ENCODE data around the gene IL18BP. TPM values are rescaled to one million over a fixed set of nuclear protein-coding genes. Genes with fewer than 3 reads are reported as not detected.

Gene IL18BP
- total RNA-seq (ENCODE audit: low replicate concordance): 1.1 and 2.2 TPM in 2 replicates

GRCh38 chr11:71998649-71999310, at the start of gene IL18BP:
IL18BP (plus strand) TSS chr11:71998909; CDS start chr11:71999985, 1,076 bp downstream.
- DNase-seq (ENCODE audit: low read depth): no peak
- H3K4me3 ChIP-seq (ENCODE audit: low read depth, low read length): peak within 1 kb of the TSS; percentile 14
- no peak for TF ChIP-seq CTCF (IDR thresholded peaks at IDR 0.05; ENCODE audit: insufficient read depth, low read length)

GRCh38 chr11:71949034-71949433, 49.7 kb upstream of the IL18BP start:
- DNase-seq (ENCODE audit: low read depth): no peak
- H3K4me3 ChIP-seq (ENCODE audit: low read depth, low read length): no peak overlapping the region
- no peak for TF ChIP-seq CTCF (IDR thresholded peaks at IDR 0.05; ENCODE audit: insufficient read depth, low read length)

- TF ChIP-seq CTCF (IDR thresholded peaks at IDR 0.05; ENCODE audit: insufficient read depth, low read length): no peak
- DNase-seq (ENCODE audit: low read depth): no peak
- no peak overlapping the region for H3K4me3 ChIP-seq (ENCODE audit: low read depth, low read length)
These were observed 46.9 kb upstream of the IL18BP start for GRCh38 chr11:71951741-71952310.

GRCh38 chr11:71955898-71956456, 42.7 kb upstream of the IL18BP start:
- no peak for DNase-seq (ENCODE audit: low read depth)
- TF ChIP-seq CTCF (IDR thresholded peaks at IDR 0.05; ENCODE audit: insufficient read depth, low read length): no peak
- H3K4me3 ChIP-seq (ENCODE audit: low read depth, low read length): no peak overlapping the region

- no peak for TF ChIP-seq CTCF (IDR thresholded peaks at IDR 0.05; ENCODE audit: insufficient read depth, low read length)
- DNase-seq (ENCODE audit: low read depth): peak; percentile 61
- no peak overlapping the region for H3K4me3 ChIP-seq (ENCODE audit: low read depth, low read length)
These were observed 36.2 kb upstream of the IL18BP start for GRCh38 chr11:71962428-71963038.

GRCh38 chr11:71963468-71963867, 35.2 kb upstream of the IL18BP start:
- no peak for DNase-seq (ENCODE audit: low read depth)
- TF ChIP-seq CTCF (IDR thresholded peaks at IDR 0.05; ENCODE audit: insufficient read depth, low read length): no peak
- no peak overlapping the region for H3K4me3 ChIP-seq (ENCODE audit: low read depth, low read length)
